Hepatic stellate cell (primary cell): ENCODE results near the gene RXRA.

Experiments
- DNase-seq: peaks from one replicate; pipeline ENCODE4 v3.0.0; 2011; ENCODE audit warnings: low spot score

RXRA gene

DNA sequence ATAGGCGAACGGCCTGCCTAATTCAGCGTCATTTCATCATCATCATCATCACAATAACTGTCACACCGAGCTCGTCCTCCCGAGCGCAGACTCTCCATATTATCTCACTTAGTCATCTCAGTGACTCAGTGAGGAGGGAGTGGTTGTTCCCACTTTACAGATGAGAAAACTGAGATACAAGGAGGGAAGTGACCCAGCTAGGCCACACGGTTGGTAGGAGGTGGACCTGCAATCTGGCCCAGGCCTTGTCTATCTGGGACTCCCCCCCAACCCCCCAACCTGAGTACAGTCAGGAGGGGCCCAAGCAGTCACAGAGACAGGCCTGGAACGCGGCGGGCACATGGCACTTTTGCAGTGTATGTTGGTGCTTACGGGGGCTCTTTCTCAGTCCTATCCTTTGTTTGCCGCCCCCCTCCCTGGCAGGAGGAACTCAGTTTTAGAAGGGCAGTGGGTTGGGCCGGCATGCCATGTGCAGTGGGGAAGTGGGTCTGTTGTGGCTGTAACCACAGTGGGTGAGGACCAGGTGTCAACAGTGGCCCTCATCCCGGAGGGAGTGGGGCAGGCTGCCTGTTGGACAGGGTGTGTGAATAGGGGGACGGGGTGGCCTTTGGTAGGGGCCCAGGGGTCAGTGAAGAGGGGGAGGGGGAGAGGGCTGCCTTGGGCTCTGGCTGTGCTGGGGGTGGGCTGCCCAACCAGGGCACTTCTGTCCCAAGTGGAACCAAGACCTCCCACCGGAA, 1.7 kb upstream of the RXRA start:
- no peak for DNase-seq

DNA sequence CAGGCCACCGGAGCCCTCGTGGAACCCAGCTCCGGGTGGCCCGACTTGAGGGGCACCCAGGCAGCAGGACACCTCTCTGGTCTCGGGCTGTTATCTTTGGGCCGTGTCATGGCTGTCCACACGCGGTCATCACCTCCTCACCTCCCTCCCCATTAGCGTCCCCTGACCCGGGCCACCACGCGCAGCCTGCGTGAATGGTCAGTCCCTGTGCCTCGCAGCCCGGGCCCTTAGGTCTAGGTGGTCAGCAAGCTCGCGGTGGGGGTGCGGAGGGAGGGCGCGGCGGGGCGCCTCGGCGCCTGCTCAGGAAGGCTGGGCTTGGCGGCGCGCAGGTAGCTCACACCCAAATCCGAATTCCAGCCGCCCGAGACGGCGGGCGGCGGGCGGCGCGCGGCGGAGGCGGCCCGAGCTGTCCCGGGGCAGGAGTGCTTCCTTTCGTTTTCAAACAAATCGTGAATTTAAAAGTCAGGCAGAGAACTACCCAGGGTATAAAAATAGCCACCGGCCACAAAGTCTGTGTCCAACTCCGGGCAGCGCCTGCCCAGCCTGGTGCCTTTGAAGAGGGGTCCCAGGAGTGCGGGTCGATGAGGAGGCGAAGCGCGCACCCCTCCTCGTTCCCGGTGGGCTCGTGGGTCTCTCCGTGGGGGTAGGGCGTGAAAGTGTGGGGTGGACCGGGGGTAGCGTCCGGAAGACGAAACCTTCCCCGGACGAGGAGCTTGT, 1.0 kb upstream of the RXRA start:
- DNase-seq: peak; percentile 83

DNA sequence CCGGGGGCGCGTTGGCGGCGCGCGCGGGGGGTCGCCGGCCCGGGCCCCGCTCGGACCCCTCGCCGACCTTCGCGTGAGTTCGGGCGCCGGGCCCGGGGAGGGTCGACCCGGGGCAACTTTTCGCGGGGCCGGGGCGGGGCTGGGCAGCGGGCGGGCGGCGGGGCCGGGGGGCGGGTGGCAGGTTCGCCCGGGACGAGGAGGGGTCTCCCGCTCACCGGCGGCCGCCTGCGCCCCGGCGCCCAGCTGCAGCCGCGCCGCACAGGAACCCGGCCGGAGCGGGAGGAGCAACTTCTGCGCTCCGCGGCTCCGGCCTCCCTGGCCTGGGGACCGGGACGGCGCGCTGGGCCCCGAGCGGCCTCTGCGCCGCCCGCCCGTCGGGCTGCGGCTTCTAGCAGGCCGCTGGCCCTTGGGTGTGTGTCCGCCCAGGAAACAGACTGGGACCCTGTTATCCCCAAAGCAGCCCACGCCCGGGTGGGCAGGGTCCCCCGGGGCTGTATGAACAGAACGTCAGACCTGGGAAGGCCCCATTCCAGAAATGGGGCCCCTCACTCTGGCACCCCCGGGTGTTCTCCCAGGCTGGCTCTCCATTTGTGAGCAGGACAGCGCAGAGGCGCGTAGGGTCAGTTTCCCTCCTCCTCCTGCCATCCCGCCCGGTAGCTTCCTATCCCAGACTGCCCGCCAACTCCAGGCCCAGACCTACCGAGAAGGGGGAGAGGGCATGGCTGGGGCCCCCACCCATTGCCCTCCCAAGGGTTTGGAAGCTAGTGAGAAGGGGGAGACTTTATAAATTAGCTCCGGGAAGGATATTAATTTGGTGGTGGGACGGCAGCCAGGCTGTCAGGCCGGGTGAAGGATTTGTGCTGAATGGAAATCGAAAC, 708 bp downstream of the RXRA start:
- DNase-seq: peak; percentile 75

DNA sequence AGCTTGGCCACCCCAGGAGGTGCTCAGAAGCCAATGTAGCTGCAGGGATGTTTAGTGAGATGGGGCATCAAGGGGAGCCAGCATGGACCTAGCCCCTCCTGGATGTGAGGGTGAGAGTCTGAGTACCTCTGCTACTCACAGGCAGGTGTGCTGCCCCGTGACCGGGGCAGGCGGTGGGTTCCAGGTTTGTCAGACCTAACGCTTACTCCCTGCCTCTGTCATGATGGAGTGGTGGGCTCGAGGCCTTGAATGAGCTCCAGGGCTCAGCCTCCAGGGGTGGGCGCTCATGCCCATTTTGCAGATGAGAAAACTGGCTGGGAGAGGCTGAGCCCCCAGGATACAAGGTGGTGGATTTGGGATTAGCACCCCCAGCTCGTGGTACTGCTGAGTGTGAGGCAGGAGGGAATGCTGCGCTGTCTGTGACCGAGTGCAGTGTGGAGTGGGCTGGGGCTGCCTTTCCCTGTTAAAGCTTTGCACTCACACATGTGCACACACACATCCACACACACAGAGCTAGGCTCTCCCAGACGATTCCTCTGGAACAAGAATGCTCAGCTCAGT, 1.5 kb downstream of the RXRA start:
- no peak for DNase-seq

DNA sequence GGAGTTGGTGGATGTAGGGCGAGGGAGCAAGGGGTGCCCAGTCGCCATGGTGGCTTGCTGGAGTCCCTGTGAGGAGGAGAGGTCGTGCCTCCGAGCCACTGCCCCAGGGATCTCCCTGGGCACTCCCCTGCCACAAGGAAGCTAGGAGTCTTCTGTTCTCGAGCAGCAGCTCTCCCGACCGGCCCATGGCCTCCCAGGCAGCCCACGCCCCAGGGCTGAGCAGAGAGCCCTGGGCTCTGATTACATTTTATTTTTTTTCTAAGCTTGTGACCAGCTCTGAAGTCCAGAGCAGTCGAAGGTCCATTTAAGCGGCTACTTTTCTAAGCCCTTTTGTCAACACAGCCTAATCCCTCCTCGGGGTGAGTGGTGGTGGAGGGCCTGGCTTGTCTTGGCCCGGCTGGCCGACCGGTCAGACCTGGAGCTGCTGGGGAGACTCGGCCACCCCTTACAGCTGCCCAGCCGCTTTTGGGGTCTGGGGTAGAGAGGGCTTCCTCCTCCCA, 2.1 kb downstream of the RXRA start:
- peak; percentile 53 for DNase-seq

DNA sequence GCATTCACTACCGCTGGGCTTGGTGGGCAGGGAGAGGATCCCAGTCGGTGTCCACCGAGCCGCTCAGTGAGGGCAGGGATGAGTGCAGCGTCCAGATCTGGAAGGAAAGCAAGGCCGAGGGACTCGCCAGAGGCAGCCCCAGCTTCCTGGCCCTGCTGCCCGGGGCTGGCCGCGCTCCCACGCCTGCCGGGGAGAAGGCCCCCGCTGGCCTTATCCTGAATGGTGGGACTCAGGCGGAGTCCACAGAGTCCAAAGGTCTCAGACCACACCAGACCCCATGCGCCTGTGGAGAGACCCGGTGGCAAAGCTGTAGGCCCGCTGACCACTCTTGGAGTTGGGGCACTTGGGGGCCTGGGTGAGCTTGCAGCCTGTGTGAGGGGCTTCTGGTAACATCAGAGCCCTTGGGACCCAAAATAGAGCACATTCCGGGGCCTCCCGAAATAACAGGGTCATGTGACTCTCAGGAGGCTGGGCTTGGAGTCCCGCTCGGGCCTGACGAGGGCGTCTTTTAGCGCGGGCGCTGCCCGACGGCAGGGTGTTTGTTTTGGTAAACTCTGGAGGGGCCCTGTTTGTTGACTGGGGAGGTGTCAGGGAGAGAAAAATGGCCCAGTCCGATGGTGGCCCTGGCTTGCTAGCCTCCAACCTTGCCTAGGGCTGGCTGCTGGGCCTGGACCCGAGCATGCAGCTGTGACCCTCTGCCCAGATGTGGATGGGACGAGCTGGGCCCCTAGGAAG, 2.8 kb downstream of the RXRA start:
- peak; percentile 66 for DNase-seq

DNA sequence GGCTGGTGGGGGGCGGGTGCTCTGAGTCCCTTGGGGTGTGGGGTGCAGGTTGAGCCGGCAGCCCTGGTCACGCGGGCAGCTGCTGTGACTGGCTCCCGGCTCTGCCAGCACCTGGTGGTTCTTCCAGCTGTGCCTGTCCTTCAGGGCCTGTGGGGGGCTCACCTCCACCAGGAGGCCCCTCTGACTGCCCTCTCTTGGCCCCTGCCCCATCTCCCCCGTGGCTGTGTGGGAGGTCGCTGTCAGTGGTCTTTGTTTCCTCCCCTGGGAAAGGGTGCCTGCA, 3.3 kb downstream of the RXRA start:
- no peak for DNase-seq

DNA sequence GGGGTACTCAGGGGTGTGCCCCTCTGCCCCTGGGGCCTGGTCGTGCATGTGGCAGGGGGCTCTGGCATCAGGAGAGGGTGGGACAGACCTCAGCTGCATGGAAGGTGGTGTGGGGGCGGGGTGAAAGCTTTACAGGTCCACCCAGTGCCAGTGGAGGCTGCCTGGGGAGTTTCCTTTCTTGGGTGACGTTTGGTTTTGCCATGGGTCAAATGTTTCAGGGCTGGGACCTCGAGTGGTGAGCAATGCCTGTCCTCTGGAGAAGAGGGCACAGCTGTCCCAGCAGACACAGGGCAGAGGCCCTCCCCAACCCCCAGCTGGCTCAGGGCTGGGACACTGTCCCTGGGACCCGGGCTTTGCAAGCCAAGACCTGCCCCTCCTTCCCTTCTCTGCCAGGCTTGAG, 3.6 kb downstream of the RXRA start:
- DNase-seq: no peak

DNA sequence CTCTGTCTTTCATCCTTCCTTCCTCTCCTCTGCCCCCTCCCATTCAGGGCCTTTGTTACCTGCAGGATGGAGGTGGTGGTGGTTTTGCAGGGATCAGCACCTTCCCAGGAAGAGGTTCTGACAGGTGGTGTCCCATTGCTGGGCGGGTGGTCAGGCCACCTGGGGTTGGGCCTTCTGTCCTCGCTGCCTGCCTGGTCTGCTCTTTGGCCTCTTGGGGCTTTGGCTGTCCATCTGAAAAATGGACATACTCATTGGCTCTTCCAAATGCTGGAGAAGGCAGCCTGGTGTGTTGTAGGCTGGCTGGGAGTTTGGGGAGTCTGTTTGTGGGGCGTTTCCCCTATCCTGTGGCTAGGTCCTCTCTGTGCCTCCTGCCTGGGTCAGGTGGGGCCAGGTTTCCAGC, 4.3 kb downstream of the RXRA start:
- DNase-seq: no peak

DNA sequence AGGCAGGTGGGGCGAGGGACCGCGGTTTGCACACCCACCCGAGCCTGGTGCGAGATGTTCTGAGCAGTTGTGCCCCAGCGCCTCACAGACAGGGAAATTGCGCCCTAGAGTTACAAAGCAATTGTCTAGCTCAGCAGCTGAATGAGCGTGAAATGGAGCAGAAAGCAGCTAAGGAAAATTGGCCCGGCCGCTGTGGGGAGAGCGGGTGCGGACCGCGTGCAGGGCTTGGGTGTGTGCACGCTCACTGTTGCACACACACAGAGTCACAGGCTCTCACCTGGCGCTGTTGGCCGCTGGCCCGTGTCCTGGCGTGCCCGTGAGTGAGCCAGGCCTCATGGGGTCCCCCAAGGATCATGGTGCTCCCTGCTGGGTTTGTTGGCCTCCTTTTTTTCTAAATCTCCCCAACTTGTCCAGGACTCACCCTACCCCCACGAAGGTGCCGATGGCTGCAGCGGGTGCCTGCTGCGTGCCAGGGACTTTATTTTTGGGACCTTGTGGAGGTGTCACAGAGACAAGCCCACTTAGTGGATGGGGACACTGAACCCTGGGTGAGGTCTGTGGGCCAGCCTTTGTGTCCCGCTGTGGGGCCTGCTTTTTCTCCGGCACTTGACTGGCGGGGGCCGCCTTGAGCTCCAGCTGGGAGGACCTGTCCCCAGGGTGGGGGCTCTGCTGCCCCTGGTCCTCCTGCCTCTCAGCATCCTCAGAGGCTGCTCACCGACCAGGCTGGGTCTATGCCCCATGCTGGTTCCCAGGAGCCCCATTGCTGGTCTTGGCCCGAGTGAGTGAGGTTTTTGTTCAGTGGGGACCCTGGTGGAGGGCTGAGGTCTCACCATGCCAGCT, 5.2 kb downstream of the RXRA start:
- DNase-seq: no peak

DNA sequence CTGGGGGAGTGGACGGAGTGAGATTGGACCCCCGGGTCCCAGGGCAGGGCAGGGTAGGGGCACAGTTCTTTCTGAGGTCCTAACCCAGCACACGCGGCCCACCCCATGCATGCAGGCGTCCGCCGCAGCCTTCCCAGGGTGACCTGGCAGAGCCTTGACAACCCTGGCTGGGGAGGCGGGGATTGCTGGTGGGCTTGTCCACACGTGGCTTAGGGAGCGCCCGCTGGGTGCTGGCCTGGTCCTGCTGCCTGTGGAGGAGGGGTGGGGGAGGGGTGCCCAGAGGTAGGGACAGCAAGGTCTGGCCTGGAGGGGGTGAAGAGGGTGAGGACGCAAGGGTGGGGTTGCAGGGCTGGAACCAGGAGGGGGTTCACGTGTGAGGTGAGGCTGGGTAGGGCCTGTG, 6.0 kb downstream of the RXRA start:
- no peak for DNase-seq

DNA sequence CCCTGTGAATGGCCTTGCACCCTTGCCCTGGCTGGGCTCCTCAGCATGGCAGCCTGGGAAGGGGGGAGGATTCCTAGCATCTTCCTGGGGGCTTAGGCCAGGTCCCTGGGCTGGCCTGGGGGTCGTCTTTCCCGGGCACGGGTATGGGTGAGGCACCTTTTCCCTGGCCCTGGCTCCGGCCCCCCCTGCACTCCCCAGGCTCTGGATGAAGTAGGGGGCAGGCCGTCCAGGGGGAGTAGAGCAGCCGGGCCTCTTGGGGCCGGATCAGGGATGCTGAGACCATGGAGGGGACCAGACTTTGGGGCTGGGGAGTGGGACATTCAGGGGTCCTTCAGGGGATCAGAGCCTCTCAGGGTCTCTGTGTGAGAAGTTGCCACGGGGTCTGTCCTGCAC, 6.6 kb downstream of the RXRA start:
- no peak for DNase-seq

DNA sequence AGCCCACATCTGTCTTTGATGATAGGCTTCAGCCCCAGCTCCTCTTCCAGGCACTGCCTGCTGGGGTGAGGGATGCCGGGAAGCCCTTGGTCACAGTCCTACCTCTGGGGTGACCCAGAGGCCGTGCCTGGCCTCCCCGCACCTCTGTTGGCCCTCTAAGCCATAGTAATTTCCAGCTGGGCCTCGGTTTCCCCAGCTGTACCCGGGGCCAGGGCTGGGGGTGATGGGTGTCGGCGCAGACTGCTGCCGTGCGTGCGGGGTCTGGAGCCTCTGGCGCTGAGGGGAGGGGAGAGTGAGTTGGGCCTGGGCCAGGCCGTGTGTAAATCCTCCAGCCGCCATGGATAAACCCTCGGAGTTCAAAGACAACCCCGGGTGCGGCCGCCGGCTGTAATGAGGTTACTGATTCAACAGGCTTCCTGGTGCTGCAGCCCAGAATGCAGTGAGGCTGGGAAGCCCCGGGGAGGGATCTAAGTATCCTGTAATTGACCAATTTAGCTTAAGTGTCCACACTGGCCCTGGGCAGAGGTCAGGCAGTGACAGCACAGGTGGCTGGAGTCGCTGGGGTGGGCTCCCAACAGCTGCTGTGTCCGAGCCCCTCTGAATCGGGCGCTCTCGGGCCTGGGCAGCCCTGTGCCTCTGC, 7.1 kb downstream of the RXRA start:
- DNase-seq: no peak

DNA sequence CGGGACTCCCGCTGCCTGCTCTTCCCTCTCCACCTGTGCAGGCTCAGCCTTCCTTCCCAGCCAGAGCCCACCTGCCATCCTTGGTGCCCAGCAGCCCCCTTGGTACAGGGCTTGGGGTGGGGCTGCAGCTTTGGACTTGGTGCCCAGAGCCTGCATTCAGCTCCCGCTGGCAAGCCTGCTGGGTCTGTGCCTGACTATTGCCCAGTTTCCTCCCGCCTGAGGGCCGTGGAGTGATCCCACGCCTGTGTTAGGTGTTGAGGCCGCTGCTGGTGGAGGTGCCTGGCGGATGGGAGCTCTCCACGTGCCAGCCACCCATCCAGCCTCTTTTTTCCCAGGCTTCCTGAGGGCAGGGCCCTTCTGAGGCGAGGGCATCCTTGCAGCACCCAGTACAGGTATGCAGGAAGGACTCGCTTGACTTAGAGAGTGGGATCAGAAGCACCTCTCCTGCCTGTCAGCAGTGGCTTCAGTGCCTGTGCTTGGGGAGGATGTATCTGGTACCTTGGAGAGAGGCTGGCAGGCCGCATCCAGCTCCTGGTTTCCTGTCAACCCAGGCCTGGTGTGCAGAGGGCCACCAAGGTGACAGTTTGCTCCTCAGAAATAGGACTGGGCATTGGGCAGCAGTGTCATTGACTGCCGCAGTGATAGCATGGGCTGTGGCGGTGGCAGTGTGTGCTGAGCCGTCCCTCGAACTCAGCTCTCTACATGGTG, 7.8 kb downstream of the RXRA start:
- DNase-seq: no peak

DNA sequence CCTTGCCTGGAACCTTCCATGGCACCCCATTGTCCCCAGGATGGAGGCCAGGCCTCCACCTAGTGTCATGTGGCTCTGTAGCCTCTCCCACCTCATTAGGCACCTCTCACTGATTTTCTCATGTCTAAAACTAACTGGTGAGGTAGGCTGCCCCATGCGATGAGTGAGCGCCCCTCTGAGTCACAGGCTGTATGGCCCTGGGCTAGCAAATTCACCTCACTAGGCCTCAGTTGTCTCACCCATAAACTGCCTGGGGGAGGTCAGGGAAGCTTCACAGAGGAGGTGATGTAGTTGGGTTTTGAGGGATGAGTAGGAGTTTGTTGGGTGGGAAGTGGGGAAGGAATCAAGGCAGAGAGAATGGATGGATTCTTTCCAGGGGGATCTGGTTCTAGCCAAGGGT, 8.8 kb downstream of the RXRA start:
- DNase-seq: no peak

DNA sequence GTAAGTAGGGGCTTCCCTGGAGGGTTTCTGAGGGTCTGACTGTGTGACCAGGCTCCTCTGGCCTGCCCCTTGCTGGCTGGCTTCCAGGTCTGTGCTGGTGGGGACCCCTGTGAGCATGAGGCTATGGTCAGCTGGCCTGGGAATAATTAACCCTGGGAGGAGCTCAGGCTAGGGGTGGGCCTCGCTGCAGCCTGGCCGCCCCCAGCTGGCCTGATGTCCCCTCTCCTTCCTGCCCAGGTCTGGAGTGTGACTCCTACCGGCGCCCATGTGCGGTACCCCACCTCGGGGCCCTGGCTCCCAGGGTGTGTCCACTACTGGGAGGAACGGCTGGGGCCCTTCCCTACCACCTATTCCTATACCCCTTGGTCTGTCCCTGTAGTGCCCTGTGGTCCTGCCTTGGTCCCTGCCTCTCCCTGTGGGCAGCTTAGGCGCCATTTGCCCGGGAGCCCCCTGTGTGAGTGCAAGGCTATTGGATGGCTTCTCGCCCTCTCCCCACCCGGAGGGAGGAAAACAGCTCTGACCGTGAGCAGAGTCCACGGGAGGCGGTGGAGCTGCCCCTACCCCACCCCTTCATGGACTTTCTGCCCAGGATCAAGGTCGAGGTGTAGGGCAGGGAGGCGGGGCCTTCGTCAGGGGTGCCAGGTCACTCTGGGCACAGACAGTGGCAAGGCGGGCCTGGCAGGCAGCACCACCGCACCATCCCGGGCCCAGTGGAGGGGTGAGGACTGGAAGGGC, 9.4 kb downstream of the RXRA start:
- no peak for DNase-seq

DNA sequence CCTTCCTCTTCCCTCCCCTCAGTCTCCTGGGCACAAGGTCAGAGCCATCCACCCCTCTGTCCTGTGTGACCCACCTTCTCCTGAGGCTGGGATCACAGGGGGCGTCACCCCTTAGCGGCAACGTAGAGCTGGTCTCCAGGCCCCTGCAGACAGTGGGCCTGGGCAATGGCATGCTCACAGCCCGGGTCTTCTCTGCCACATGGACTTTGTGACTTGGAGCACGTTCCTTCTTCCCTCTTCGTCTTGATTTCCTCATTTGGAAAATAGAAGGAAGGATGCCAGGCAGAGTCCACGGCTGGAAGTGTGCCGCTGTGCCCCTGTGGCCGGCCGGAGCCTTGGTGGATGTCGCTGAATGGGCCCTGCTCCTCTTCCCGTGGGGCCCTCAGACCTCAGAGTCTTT, 10.0 kb downstream of the RXRA start:
- DNase-seq: no peak

DNA sequence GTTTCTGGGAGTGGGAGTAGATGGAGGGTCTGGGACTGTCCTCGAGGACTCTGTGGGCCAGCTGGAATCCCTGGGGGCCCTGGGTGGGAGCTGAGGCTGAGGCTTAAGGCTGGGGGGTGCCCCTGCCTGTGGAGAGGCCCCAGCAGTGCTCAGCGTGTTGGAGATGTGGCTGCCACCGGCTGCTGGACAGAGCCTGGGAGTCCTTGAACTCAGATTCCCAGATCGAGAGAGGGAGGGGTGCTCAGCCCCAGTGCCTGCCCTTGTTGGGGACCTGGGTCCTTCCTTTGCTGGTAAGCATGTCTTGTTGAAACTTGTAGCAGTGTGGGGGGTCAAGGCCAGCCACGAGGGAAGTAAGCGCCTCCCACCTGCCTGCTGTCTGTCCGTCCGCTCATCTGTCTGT, 10.7 kb downstream of the RXRA start:
- DNase-seq: no peak

DNA sequence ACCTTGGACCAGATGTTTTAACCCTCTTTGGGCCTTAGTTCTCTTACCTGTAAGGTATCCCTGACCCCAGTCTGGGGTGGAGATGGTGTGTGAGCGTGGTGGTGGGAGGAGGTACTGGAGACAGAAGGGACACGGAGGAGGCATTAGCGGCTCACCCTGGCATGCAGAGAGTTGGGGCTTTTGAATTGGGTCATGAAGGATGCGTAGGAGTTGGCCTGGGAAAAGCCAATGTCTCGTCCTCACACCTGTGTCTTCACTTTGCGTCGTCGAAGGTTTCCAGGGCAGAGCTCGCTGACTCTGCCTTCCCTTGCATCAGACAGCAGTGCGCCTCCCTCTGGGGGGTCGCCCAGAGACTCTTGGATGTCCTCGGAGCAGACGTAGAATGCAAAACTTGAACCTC, 11.2 kb downstream of the RXRA start:
- no peak for DNase-seq
